GM18498 (cell line): Measurements from ENCODE around the gene FANCI.

ENCODE experiments used
- ATAC-seq: cut with Tn5 transposase; IDR thresholded peaks from one replicate; pipeline ENCODE4 v1.9.1; 2021; ENCODE audit warnings: mild to moderate bottlenecking, moderate library complexity; ENCODE audit not compliant: unreplicated experiment

Gene FANCI

DNA sequence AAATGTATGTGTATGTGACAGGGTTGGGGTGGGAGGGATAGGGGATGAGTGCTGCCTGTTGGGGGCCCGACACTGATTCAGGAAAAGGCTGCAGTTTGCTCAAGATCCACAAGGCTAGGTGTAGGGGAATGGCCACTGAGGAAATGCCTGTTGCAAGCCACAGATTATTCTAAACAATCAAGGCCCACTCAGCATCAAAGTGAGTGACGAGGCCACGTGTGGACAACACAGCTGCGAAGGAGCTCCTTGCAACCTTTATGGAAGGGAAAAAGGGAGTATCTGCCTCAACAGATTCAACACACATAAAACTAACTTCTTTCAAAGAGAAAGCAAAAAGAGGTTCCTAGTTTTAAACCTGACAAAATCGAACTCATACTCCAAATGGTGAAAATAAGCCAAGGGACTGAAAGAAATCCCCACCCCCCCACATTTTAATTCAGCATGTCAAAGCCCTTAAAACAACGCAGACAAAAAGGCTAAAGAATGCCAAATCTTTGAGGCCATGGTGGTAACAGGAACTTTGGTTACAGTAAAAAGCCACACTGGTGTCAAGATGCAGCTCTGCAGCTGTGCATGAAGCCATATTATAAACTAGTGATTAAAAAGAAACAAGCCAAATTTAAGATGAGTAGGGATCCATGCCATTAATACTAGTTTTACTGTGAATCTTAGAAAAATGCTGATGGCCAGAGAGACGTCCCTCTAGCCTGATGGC lies 87.3 kb downstream of the FANCI start:
- no peak for ATAC-seq

DNA sequence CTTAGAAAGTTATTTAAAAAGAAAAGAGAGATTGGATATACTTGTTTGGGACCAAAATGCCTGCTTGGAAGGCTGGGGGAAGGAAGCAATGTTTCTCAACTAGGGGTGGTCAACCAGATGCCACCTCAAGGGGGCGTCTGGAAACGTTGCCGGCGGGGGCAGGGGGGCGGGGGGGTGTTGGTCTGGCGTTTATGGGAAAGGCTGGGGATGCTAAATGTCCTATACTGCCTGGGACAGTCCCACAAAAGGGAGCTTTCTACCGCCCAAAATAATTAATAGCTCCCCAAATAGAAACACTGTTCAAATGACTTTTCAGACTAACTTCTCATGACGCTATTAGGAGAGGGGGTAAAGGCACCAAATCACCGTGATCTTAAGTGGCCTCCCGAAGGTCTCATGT lies 88.7 kb downstream of the FANCI start:
- no peak for ATAC-seq

DNA sequence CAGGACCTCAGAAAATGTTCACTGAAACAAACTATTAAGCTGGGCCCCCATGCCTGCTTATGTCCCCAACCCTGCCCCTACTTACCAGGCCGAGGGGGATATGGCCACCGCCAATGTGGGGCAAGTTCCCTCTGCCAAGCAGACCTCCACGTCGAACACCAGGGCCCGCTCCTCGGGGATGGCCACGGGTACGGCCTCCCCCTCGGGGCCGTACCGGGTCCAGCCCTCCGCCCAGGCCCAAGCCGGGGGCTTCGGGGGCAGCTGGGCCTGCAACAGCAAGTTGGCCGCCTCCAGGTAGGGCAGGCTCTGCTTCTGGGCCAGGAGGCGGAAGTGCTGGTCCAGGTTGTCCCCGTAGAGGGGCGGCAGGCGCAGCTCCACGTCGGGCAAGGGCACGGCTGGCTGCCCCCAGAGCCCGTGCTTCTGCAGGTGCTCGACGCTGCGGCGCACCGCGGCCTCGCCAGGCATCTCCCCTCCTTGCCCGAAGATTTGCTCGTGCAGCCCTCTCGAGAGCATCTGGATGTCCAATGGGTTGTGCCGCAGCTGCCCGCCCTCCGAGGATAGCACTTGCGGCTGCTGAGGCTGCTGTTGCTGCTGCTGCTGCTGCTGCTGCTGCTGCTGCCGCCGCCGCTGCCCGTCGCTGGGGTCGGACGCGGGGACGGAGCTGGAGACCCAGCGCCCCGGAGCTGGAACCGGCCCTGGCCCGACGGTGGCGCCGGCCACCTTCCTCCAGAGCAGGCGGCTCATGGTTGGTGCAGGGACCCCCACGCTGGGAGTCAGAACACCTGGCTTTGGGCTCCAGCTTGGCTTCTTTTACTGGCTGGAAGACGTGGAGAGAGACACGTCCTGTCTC lies 89.5 kb downstream of the FANCI start:
- ATAC-seq, result no peak

DNA sequence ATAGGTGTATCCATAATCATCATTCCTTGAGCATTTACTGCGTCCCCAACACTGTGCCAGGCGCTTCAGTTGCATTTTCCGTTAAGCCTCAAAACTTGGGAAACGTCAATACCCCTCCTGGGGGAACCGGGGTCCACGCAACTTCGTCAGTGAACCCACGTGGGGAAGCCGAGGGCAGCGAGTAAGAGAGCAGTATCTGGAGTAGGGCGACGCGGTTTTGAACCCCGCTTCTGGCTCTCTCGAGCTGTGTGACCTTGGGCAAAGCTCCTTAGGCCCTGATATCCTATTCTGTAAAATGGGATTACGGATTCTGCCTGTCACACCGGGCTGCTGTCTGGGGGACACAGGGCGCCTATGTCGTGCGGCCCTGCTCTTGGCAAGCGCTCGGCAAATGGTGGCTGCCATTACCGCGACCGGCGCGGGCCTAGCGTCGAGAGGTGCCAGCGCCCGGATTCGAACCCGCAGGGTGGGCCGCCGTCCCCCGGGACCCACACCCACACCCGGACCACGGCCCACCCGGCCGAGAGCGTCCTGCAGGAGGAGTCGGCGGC lies 90.3 kb downstream of the FANCI start:
- ATAC-seq, result no peak

DNA sequence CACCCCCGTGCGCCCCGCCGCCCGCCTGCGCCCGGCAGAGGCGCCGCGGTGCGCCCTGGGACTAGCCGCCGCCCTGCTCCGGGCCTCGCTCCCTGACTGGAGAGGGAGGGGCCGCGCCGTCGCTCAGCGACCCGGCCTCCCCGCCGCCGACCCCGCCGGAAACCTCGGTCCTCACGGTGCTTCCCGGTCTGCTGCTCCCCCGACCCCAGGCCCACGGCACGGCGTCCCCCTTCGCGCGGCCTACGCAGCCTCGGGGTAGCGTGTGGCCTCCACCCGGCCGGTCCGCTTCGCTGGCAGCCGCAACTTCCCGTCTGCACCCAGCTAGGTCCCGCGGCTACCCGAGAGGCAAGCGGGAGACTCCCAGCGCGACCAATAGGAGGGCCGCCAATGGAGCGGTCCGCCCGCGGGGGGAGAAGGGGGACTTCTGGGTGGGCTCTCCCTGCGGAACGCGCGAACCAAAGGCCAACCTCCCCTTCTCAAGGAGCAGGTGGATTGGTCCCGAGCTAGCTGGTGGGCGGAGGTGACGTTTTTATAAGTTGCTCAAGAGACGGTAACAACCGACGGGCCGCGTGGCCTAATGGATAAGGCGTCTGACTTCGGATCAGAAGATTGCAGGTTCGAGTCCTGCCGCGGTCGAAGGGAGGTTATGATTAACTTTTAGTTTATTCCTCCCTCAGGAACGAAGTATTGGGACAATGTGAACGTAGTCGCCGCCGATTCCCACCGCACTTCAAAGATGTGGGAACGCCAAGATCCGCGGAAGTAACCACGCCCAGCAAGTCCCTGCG lies 90.9 kb downstream of the FANCI start, which contains the start of gene POLG:
POLG (minus strand) TSS at position 315 of the 788 bp plus-strand sequence. CDS start 1,070 bp downstream, outside the sequence.
- peak; percentile 91 for ATAC-seq

DNA sequence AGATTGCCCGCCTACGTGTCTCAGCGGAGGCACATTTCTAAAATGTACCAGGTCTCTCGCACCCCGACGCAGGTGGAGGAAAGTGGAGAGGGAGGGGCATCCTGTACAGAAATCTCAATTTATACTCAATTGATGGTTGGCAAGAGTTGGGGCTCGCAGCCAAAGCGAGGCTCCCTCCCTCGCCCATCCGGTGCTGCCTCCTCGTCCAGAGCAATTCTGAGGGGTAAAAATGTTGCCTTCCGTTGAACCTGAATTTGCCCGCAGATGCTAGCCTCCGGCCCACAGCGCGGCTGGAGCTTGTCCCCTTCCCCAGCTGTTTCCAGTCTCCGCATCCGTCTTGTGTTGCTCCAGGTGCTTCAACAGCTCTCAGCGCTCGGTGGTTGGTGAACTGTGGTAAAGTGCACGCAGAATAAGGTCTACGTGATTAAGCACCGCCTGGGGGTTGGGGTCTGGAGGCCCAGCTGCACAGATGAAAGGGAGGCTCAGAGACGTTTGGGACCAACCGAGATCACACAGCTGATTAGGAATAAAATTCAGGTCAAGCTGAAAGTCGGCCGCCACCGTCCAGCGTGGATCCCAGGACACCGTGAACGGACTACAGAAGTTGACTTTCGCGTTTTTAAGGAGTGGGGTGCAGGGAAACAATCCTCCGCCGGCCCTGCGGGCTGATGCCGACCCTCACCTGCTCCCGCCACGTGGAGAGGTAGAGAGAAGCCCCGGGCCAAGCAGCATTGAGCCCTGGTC lies 91.7 kb downstream of the FANCI start:
- ATAC-seq, result no peak

DNA sequence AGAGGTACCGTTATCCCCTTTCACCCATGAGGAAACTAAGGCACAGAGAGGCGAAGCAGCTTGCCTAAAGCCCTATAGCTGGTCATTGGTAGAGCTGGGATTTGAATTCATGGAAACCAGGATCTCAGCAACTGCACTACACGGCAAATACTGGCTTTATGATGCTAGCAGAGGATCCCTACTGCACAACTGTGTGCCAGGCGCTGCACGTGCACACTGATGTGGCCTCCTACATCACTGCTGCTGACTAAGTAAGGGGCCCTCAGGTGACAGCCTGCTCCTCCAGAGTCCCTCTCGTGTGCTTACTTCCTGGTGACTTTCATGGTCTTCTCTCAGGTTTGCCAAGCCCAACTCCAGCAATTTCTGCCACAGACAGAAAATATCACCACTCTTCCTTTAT lies 94.3 kb downstream of the FANCI start:
- ATAC-seq, result no peak

DNA sequence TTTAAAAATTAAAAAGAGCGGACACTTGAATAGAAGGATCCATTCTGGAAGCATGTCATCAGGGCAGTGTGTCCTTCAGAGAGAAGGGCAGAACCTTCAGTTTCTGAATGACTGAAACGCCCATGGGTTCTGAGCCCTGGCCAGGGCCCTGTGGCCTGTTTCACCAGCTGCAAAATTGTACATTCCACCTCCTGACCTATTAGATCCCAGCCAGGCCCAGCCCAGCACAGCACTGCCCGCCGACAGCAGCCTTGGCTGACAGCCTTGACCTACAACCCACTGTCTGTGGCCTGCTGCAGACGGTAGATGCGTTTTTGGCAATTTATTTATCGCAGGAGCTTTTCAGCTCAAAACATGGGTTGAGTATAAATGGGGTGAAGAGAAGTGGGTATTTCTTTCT lies 96.8 kb downstream of the FANCI start:
- no peak for ATAC-seq

DNA sequence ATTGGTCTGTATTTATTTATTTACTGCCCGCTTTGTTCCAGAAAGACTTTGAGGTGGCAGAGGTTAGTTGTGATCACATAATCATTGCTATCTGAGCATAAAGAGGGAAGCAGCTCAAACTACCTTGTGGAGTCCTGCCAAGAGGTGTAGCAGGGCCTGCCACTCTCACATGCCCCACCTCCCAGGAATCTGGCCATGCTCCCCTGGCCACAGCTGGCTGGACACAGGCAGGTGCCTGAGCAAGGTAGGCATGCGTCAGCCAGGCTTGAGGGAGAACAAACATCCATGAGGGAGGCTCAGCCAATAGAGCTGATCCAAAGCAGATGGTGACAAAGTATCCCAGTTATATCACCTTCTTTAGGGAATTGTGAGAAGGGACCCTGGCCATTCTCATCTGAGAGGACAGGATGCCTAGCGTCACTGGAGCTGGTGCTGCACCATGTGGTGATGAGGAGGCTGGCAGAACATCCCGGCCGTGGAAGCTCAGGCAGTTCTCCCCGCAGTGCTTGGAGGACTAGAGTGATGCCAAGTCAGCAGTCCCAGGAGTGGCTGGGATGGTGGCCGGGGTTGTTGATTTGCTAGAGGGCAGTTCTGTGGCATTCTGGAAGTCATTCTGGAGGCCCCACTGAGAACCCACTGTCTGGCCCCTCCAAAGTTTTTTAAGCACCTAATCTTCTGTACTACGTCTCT lies 97.7 kb downstream of the FANCI start:
- ATAC-seq, result no peak

DNA sequence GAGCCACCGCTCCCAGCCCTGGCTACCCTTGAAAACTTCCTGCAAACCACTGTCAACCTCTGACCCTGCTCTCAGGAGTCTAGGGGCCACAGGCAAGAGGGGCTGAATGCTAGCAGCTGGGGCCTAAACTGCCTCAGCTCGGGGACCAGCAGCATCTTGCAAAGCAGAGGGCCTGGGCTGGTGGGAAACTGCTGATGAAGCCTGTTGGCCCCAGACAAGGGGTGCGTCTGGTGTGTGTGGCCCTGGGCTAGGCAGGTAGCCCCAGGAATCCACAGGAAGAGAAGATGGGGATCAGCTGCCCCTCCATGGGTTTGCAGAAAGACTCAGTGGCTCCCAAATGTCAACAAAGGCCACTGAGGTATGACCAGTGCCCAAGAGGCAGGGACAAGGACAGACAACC lies 99.1 kb downstream of the FANCI start:
- no peak for ATAC-seq

DNA sequence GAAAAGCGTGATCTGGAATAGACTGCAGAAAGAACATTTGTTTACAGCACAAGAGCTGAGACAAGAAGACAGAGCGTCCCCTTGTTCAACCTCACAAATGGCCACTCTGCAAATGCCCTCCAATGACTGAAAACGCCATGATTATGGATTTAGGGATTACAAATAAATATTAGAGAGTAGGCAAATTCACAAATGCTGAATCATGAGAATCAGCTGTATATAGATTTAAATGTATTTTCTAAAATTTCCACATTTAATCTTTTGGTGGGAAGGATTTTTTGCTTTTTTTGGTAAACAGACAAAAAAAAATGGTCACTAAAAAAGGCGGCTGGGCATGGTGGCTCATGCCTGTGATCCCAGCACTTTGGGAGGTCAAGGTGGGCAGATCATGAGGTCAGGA lies 101.5 kb downstream of the FANCI start:
- ATAC-seq, result no peak

DNA sequence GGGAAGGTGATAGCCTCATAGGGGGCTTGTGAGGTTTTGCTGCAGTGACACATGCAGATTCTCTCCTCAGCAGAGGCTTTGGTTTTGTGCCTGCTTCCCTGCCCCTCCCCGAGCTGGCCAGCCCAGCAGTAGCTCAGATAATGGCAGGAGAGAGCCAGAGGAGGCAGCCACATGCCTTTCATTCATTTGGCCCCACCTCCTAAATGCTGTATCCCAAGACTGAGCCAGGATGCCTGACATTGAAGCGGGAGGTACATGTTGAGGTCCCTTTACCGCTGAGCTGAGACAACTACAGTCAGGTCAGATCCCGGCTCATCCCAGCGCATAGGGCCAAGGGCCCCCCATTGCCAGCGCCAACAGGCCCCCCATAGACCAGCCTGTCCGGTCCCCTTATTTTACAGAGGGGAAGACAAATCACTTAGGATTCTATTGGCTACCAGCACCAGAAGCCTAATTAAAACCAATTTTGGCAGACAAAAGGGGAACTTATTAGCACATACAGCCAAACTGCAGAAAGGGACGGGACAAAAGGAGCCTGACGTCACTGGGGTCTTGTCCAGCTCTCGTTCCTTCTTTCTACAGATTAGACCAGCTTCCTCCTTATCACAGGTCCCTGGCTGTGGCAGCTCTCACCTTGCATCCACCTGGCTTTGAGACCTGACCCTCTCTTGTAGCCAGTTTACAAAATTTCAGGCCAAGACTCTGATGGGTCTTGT lies 102.9 kb downstream of the FANCI start:
- ATAC-seq, result no peak

DNA sequence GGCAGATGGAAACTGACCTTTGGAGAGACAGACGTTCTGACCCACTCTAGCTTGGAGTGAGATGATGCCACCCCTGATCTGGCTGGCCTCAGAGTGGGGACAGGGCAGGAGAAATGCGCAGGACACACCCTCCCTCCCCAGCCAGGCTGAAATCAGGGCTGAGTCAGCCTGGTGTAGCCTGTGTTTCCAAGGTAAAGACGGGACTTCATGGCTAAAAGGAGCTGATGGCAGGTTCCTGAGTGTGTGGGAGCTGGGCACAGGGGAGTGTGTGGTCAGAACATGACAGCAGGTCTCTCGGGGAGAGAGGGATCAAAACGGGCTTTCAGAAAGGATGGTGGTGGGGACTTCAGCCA lies 105.4 kb downstream of the FANCI start:
- no peak for ATAC-seq

DNA sequence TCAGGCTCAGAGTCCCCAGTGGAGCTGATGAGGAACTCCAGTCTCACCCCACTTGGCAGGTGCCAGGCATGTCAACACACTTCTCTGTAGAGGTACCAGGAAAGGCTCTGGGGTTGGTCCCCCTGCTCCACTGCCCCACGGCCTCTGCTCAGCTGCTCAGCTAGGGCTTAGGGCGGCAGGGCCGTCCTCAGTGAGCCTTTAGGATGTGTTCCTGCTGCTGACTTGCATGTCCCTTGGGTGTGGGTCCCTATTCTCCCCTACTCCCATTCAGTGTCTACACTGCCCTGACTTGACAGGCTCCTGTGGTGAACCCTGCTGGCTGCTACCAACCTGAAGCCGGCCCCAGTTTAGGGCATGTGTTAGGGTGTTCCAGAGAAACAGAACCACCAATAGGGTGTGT lies 108.7 kb downstream of the FANCI start:
- ATAC-seq, result no peak

DNA sequence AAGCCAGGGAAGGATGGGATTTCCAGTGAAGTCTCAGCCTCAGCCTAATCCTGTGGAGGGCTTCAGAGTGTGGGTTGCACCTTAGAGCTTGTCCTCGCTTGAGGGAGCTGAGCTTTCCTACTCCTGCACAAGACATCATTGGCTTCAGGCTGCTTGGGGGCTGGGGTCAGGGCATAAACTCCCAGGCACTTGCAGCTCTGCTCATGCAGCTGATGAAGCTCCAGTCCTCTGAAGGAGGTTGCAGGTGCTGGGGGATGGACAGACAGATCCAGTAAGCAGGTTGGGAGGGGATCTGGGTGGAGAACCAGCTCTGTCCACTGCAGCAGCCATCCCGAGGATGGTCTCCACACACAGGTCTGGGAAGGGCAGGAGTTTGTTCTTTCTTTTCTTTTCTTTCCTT lies 110.2 kb downstream of the FANCI start:
- ATAC-seq, result no peak

DNA sequence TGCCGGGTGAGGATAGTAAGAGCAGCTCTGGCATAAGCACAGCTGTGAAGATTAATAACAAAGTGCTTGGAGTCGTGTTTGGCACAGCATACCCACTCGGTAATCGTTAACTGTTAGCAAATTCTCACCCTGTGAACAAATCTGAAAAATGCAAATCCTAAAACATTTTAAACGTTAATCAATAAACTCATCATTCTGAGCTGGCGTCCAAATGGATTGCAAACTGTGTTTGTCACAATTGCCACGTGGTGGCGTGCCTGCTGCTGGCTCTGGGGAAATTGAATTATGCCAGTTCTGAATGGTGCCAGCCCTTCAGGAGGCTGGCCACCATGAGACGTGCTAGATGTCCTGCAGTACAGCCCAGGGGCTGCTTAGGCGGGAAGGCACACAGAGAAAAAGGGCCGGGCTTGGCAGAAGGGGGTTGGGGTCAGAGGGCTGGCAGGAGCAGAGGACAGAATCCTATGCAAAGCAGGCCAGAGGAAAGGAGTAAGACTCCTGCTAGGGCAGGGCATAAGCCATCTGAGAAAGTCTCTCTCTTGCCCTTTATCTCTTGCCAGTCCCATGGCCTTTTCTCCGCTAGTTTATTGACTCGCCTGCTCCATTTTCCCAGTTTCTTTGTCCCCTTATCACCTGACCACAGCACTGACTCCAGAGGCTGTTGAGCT lies 113.0 kb downstream of the FANCI start:
- no peak for ATAC-seq

DNA sequence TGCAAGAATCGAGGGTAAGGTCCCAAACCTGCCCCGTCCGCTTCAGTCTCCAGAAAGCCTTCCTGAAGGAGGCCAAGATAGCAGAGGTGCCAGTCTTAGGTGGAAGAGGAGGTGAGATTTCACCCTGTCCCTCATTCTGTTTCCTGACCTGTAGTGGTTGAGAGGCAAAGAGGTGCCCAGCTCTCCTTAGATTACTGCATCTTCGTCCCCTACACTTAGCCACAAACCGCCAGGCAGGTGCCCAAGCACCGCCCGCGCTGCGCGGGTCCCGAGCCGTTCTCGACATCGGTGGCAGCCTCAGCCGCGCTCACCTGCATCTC lies 114.6 kb downstream of the FANCI start:
- no peak for ATAC-seq

DNA sequence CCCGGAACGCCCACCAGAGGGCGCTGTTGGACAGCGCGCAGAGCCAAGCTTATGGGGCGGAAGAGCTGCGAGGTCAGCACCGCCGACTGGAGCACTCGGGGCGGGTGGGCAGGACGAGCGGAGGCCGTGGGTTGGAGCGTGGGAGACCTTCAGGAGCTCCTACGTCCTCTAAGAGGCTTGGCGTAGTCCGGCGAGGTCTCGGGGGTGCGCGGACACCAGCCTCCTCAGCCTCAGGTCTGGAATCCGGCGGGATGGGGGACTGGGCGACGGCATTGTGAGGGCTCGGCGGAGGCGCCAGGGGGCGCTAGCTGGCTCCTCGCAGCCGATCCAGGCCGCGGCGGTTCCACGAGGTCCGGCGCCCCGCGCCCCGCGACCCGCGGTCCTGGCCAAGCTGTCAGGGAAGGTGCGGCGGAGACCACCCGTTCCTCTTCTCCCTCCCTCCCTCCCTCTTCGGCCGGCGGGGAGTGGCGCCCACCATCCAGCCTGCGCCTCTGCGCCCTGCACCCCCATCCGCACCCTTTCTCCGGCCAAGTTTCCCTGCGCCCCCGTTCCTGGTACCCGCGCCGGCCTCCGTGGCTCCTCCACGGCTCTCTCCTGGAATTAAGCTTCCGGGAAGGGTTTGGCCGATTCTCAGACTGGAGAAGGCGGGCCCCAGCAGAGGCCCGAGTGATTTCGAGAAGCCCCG lies 115.1 kb downstream of the FANCI start:
- ATAC-seq, result peak; percentile 89
